ENCODE results near the gene SEMA5B.

The SEMA5B gene

GRCh38 chr3:123055352-123055751 lies 27.8 kb upstream of the SEMA5B start:
- TF ChIP-seq CTCF (IDR thresholded peaks at IDR 0.05; ENCODE audit: low read depth, low read length), result no peak
- H3K4me3 ChIP-seq (ENCODE audit: low read depth, low read length), result no peak overlapping the region

GRCh38 chr3:123054931-123055330 lies 27.4 kb upstream of the SEMA5B start:
- no peak for TF ChIP-seq CTCF (IDR thresholded peaks at IDR 0.05; ENCODE audit: low read depth, low read length)
- H3K4me3 ChIP-seq (ENCODE audit: low read depth, low read length), result no peak overlapping the region

GRCh38 chr3:123054109-123054778 lies 26.7 kb upstream of the SEMA5B start:
- H3K4me3 ChIP-seq (ENCODE audit: low read depth, low read length), result no peak overlapping the region
- no peak for TF ChIP-seq CTCF (IDR thresholded peaks at IDR 0.05; ENCODE audit: low read depth, low read length)

GRCh38 chr3:123053107-123053506 lies 25.5 kb upstream of the SEMA5B start:
- H3K4me3 ChIP-seq (ENCODE audit: low read depth, low read length), result no peak overlapping the region
- TF ChIP-seq CTCF (IDR thresholded peaks at IDR 0.05; ENCODE audit: low read depth, low read length), result no peak

- no peak for TF ChIP-seq CTCF (IDR thresholded peaks at IDR 0.05; ENCODE audit: low read depth, low read length)
- no peak overlapping the region for H3K4me3 ChIP-seq (ENCODE audit: low read depth, low read length)
Observed at GRCh38 chr3:123050666-123051065, 23.1 kb upstream of the SEMA5B start.

GRCh38 chr3:123048480-123049237 lies 21.1 kb upstream of the SEMA5B start:
- no peak for TF ChIP-seq CTCF (IDR thresholded peaks at IDR 0.05; ENCODE audit: low read depth, low read length)

GRCh38 chr3:123047062-123047319 lies 19.4 kb upstream of the SEMA5B start:
- no peak for TF ChIP-seq CTCF (IDR thresholded peaks at IDR 0.05; ENCODE audit: low read depth, low read length)

More at GRCh38 chr3:123048480-123049237, 21.1 kb upstream of the SEMA5B start:
- H3K4me3 ChIP-seq (ENCODE audit: low read depth, low read length), result no peak overlapping the region

More at GRCh38 chr3:123047062-123047319, 19.4 kb upstream of the SEMA5B start:
- no peak overlapping the region for H3K4me3 ChIP-seq (ENCODE audit: low read depth, low read length)

All from WI38 (cell line).